H1 (cell line): Measurements from ENCODE around the gene GLB1L2. TPM values are rescaled to one million over a fixed set of nuclear protein-coding genes. Genes with fewer than 3 reads are reported as not detected.

Experiments used
- CTCF ChIA-PET: fragments of 300-600 bp; sonication (Branson Sonifier 250); formaldehyde crosslinking; loops from one replicate; lab custom pipeline; 2021; ENCODE audit not compliant: partially characterized antibody; lab: Charles Lee
- POLR2A ChIA-PET: fragments of 300-600 bp; sonication (Branson Sonifier 250); formaldehyde crosslinking; loops from one replicate; lab custom pipeline; 2021; ENCODE audit warnings: inconsistent platforms; ENCODE audit not compliant: partially characterized antibody; lab: Charles Lee
- DNase-seq, 2 experiments: peaks; one replicate each; pipeline versions ENCODE4 v3.0.0 to v3.0.0-alpha.2; 2010 to 2022; ENCODE audit warnings: low spot score in 2 of 2, low read depth in 1 of 2, mixed read lengths in 1 of 2
- FAIRE-seq: peaks from 2 replicates; lab custom pipeline; 2011; peaks lifted over from hg19 to GRCh38; lab: Jason Lieb, UNC
- H2AFZ ChIP-seq: 2 replicates; pipeline ENCODE4 v1.8.1; 2012; ENCODE audit warnings: low read length, inconsistent platforms
- H2AK5ac ChIP-seq: 2 replicates; pipeline ENCODE4 v1.6.1; 2013; ENCODE audit warnings: low read depth, low read length
- H2BK120ac ChIP-seq: replicated peaks from 2 replicates; pipeline ENCODE3; 2013; ENCODE audit warnings: low read depth, low read length, inconsistent platforms
- H2BK12ac ChIP-seq: 2 replicates; pipeline ENCODE4 v1.6.1; 2013; ENCODE audit warnings: low read depth, low read length
- H2BK15ac ChIP-seq: 2 replicates; pipeline ENCODE4 v1.6.1; 2013; ENCODE audit warnings: low read length
- H2BK20ac ChIP-seq: 2 replicates; pipeline ENCODE4 v1.6.1; 2013; ENCODE audit warnings: low read length
- H2BK5ac ChIP-seq: 2 replicates; pipeline ENCODE4 v1.6.1; 2013; ENCODE audit warnings: low read depth, low read length
- H3K14ac ChIP-seq: 2 replicates; pipeline ENCODE4 v1.6.1; 2013; ENCODE audit warnings: inconsistent platforms; ENCODE audit not compliant: insufficient read length
- H3K18ac ChIP-seq: 2 replicates; pipeline ENCODE4 v1.6.1; 2013; ENCODE audit warnings: low read length; ENCODE audit errors: extremely low read depth
- H3K23ac ChIP-seq: 2 replicates; pipeline ENCODE4 v1.6.1; 2013; ENCODE audit warnings: inconsistent platforms; ENCODE audit not compliant: insufficient read length
- H3K23me2 ChIP-seq: 2 replicates; pipeline ENCODE4 v1.6.1; 2013; ENCODE audit warnings: low read depth, low read length
- H3K27ac ChIP-seq: 2 replicates; pipeline ENCODE4 v1.6.1; 2011; ENCODE audit warnings: low read depth, low read length, inconsistent platforms
- H3K27me3 ChIP-seq, 4 experiments: replicated peaks in 1 of 4; 1 replicate in 1 of 4; 2 replicates in 3 of 4; pipeline versions ENCODE4 v1.6.1 to v1.8.1; 2011 to 2013; ENCODE audit warnings: low read length in 3 of 4, mild to moderate bottlenecking in 3 of 4, inconsistent platforms in 2 of 4, mixed read lengths in 2 of 4, moderate library complexity in 1 of 4; ENCODE audit not compliant: control insufficient read depth in 3 of 4, insufficient read depth in 3 of 4; ENCODE audit errors: extremely low read depth in 1 of 4
- H3K36me3 ChIP-seq, 4 experiments: 2 replicates each; pipeline versions ENCODE4 v1.6.1 to v1.8.1; 2011 to 2013; ENCODE audit warnings: mild to moderate bottlenecking in 4 of 4, low read length in 3 of 4, moderate library complexity in 2 of 4, control low read depth in 1 of 4, inconsistent platforms in 1 of 4; ENCODE audit not compliant: insufficient read depth in 4 of 4, control insufficient read depth in 2 of 4
- H3K4ac ChIP-seq: replicated peaks from 2 replicates; pipeline ENCODE3; 2013; ENCODE audit warnings: low read length, low read depth, mixed read lengths, inconsistent platforms; ENCODE audit not compliant: insufficient read length
- H3K4me1 ChIP-seq, 4 experiments: replicated peaks in 1 of 4; 1 replicate in 1 of 4; 2 replicates in 3 of 4; pipeline versions ENCODE4 v1.6.1 to v1.8.1; 2011 to 2013; ENCODE audit warnings: low read length in 3 of 4, inconsistent platforms in 2 of 4, mixed read lengths in 1 of 4; ENCODE audit not compliant: insufficient read depth in 4 of 4, control insufficient read depth in 3 of 4
- H3K4me2 ChIP-seq, 2 experiments: 2 replicates each; pipeline versions ENCODE4 v1.6.1 to v1.8.1; 2011 to 2013; ENCODE audit warnings: low read depth in 2 of 2, low read length in 2 of 2, control low read depth in 1 of 2, inconsistent platforms in 1 of 2, mild to moderate bottlenecking in 1 of 2; ENCODE audit not compliant: insufficient read depth in 1 of 2
- H3K4me3 ChIP-seq, 4 experiments: fragments of 200-600, 300-600 bp in 1 of 4; sonication (generic), shearing (Covaris generic), sonication (Bioruptor Twin) in 1 of 4; 2 replicates each; pipeline versions ENCODE4 v1.5.1 to v1.8.1; 2011 to 2016; ENCODE audit warnings: low read length in 4 of 4, low read depth in 3 of 4, control low read depth in 2 of 4, inconsistent platforms in 2 of 4, mild to moderate bottlenecking in 2 of 4, mixed read lengths in 1 of 4, moderate library complexity in 1 of 4; ENCODE audit not compliant: insufficient read depth in 2 of 4; ENCODE audit errors: extremely low read depth in 1 of 4
- H3K56ac ChIP-seq: replicated peaks from 2 replicates; pipeline ENCODE3; 2013; ENCODE audit warnings: low read depth, mild to moderate bottlenecking, mixed read lengths, low read length, inconsistent platforms; ENCODE audit not compliant: insufficient read length
- H3K79me1 ChIP-seq: 2 replicates; pipeline ENCODE4 v1.6.1; 2013; ENCODE audit warnings: low read depth, low read length, control low read depth
- H3K79me2 ChIP-seq, 2 experiments: 2 replicates each; pipeline versions ENCODE4 v1.6.1 to v1.8.1; 2012 to 2013; ENCODE audit warnings: low read length in 2 of 2, mild to moderate bottlenecking in 2 of 2, inconsistent platforms in 1 of 2; ENCODE audit not compliant: insufficient read depth in 2 of 2, control insufficient read depth in 1 of 2
- H3K9ac ChIP-seq, 4 experiments: replicated peaks in 1 of 4; 1 replicate in 1 of 4; 2 replicates in 3 of 4; pipeline versions ENCODE4 v1.6.1 to v1.8.1; 2011 to 2013; ENCODE audit warnings: low read depth in 3 of 4, low read length in 3 of 4, control low read depth in 2 of 4, mild to moderate bottlenecking in 2 of 4, moderate library complexity in 2 of 4, inconsistent platforms in 1 of 4; ENCODE audit errors: extremely low read depth in 1 of 4
- H3K9me3 ChIP-seq, 2 experiments: 2 replicates each; pipeline versions ENCODE4 v1.6.1 to v1.8.1; 2012 to 2013; ENCODE audit warnings: mild to moderate bottlenecking in 2 of 2, moderate library complexity in 2 of 2, control low read depth in 1 of 2, inconsistent platforms in 1 of 2, low read depth in 1 of 2, low read length in 1 of 2, mixed read lengths in 1 of 2; ENCODE audit not compliant: insufficient read depth in 2 of 2
- H4K20me1 ChIP-seq, 2 experiments: replicated peaks in 1 of 2; 2 replicates each; pipeline versions ENCODE3 to v1.8.1; 2011 to 2013; ENCODE audit warnings: inconsistent platforms in 2 of 2, low read length in 2 of 2, mild to moderate bottlenecking in 1 of 2; ENCODE audit not compliant: insufficient read depth in 2 of 2, control insufficient read depth in 1 of 2
- H4K5ac ChIP-seq: 2 replicates; pipeline ENCODE4 v1.6.1; 2013; ENCODE audit warnings: low read length, low read depth, mixed read lengths, inconsistent platforms; ENCODE audit not compliant: insufficient read length
- H4K8ac ChIP-seq: 2 replicates; pipeline ENCODE4 v1.8.0; 2013; ENCODE audit warnings: mild to moderate bottlenecking, moderate library complexity, low read length, inconsistent platforms; ENCODE audit not compliant: insufficient read depth; ENCODE audit errors: extremely low read depth
- H4K91ac ChIP-seq: replicated peaks from 2 replicates; pipeline ENCODE3; 2013; ENCODE audit warnings: low read length, mixed read lengths, inconsistent platforms; ENCODE audit not compliant: insufficient read length
- ASH2L ChIP-seq: fragments of 200-600, 300-600 bp; sonication (generic); IDR thresholded peaks from one replicate; pipeline ENCODE4 v1.7.1; 2017; ENCODE audit warnings: low read length
- CBX5 ChIP-seq: fragments of 300-800, 300-1000 bp; sonication (generic); IDR thresholded peaks from 2 replicates; pipeline ENCODE4 v1.7.1; 2016; ENCODE audit warnings: antibody characterized with exemption, low read length, low read depth
- CBX8 ChIP-seq: fragments of 300-800, 300-1000 bp; sonication (generic); IDR thresholded peaks from 2 replicates; pipeline ENCODE4 v1.7.1; 2016; ENCODE audit warnings: low read depth, low read length, borderline replicate concordance
- CHD2 ChIP-seq: IDR thresholded peaks from 2 replicates; pipeline ENCODE4 v1.6.1; 2012; ENCODE audit warnings: low read length, improper control_type of control experiment
- CREB1 ChIP-seq: IDR thresholded peaks from 2 replicates; pipeline ENCODE4 v1.6.1; 2012; ENCODE audit warnings: inconsistent platforms
- EP300 ChIP-seq, 2 experiments: IDR thresholded peaks; 1 replicate in 1 of 2; 2 replicates in 1 of 2; pipeline ENCODE4 v1.6.1; 2011 to 2012; ENCODE audit warnings: low read depth in 2 of 2, low read length in 2 of 2, mild to moderate bottlenecking in 2 of 2, borderline replicate concordance in 1 of 2, inconsistent platforms in 1 of 2, moderate library complexity in 1 of 2
- FOSL1 ChIP-seq: IDR thresholded peaks from 2 replicates; pipeline ENCODE4 v1.6.1; 2011; ENCODE audit warnings: mild to moderate bottlenecking, low read depth, low read length, moderate library complexity; ENCODE audit not compliant: insufficient read depth
- KDM5A ChIP-seq: fragments of 200-600 bp; IDR thresholded peaks from 2 replicates; pipeline ENCODE4 v1.7.1; 2012; ENCODE audit warnings: mild to moderate bottlenecking, low read length, inconsistent platforms, mixed read lengths
- MAFK ChIP-seq: IDR thresholded peaks from 2 replicates; pipeline ENCODE4 v1.6.1; 2012; ENCODE audit warnings: low read depth, mild to moderate bottlenecking, improper control_type of control experiment, low read length
- POLR2AphosphoS5 ChIP-seq: IDR thresholded peaks from 2 replicates; pipeline ENCODE4 v1.6.1; 2011; ENCODE audit warnings: low read depth, low read length
- SP1 ChIP-seq: IDR thresholded peaks from 2 replicates; pipeline ENCODE4 v1.6.1; 2011; ENCODE audit warnings: low read depth, low read length
- SRF ChIP-seq: IDR thresholded peaks from 2 replicates; pipeline ENCODE4 v1.6.1; 2011; ENCODE audit warnings: mild to moderate bottlenecking, low read depth, low read length, moderate library complexity
- TAF7 ChIP-seq: optimal IDR thresholded peaks from 2 replicates; pipeline ENCODE3; 2011; ENCODE audit warnings: low read depth, mild to moderate bottlenecking, inconsistent platforms, low read length, moderate library complexity, borderline replicate concordance
- ZNF274 ChIP-seq: IDR thresholded peaks from 2 replicates; pipeline ENCODE4 v1.7.0; 2012; ENCODE audit warnings: low read length, borderline replicate concordance; ENCODE audit errors: extremely low read depth
- WGBS, 2 experiments: shearing (Covaris generic) in 1 of 2; methylation state at CpG; one replicate each; pipeline versions ENCODE4 v1.1.6 to v1.1.7; 2013 to 2015; ENCODE audit warnings: low lambda C conversion rate in 2 of 2, mixed read lengths in 2 of 2, inconsistent platforms in 1 of 2, low coverage in 1 of 2, missing lambda C conversion rate in 1 of 2; ENCODE audit not compliant: insufficient replicate concordance in 2 of 2, insufficient coverage in 1 of 2, insufficient read length in 1 of 2; ENCODE audit errors: extremely low coverage in 1 of 2, missing lambda C conversion rate in 1 of 2; 5-methylcytosine and 5-hydroxymethylcytosine counted together
- polyA plus RNA-seq, 7 experiments: library from polyadenylated mRNA; depleted of rRNA in 3 of 7; stranded (reverse) in 5 of 7; unstranded in 2 of 7; fragments of >200 nt in 5 of 7; fragments of 200-250 nt in 2 of 7; gene quantifications; 1 replicate in 5 of 7; 2 replicates in 1 of 7; 4 replicates in 1 of 7; pipeline versions ENCODE4 v1.2.1 to v1.2.3, GENCODE V29; 2011 to 2013; ENCODE audit warnings: missing spikeins in 2 of 7, mixed read lengths in 2 of 7
- total RNA-seq: library from RNA; stranded (reverse); fragmentation: NEBNext Ultra II Directional; extraction: Animal tissue kit (Norgen Biotek cat#: 25700); gene quantifications from 2 replicates; pipeline ENCODE4 v1.2.1, GENCODE V29; 2021

Gene GLB1L2
- total and polyA plus RNA-seq, 2 of the 8 experiments (the other 6 are each of a cell fraction or from before 2014, with no cell fraction given), result 4.4 to 7.9 TPM

- Histone ChIP-seq H3K4me3 (no peak overlapping the region), H3K18ac (no peak overlapping the region), H3K23me2 (0 out of 2 replicates have a peak, but pooled peaks cover 2% of the 10 kb centered on the region), H3K4ac (no peak overlapping the region), H3K4me1 (peaks cover 0 to 2% (median 0%) of the 10 kb centered on the region in 4 experiments; a peak in 1 of 7 replicates), H3K36me3 (no peaks in the 10 kb centered on the region; a peak in 1 of 8 replicates), H3K14ac (no peak overlapping the region), H3K27ac (no peak overlapping the region), H2BK120ac (no peak overlapping the region), H2BK20ac (no peak overlapping the region), H4K5ac (no peak overlapping the region), H3K56ac (no peak overlapping the region), H3K27me3 (no peaks in the 10 kb centered on the region), H4K20me1 (peaks cover 10 to 20% of the 10 kb centered on the region in 2 experiments), H4K91ac (no peak overlapping the region), H2AK5ac (no peak overlapping the region), H3K9ac (no peak overlapping the region), H2AFZ (no peak overlapping the region), H3K79me1 (peaks cover 2% of the 10 kb centered on the region; the same call in 1 of the 2 replicates), H2BK15ac (no peak overlapping the region), H3K79me2 (peaks cover 0 to 7% of the 10 kb centered on the region in 2 experiments; a peak in 1 of 4 replicates), H3K4me2 (no peak overlapping the region), H2BK5ac (no peak overlapping the region), H4K8ac (no peak overlapping the region), H2BK12ac (no peak overlapping the region), H3K9me3 (no peaks in the 10 kb centered on the region), H3K23ac (no peak overlapping the region)
- WGBS, 2 experiments, result 91% methylated on average over 21 of the region's 21 CpGs; no CpG with 5 or more reads in 1 of the 2 experiments
- ChIA-PET CTCF (interaction anchor here (0.7 to 4.8 kb wide), 16 partner anchors 9 to 322 kb away, joined by 3 to 17 read pairs (median 3); no protein-coding TSS in a partner anchor), POLR2A (interaction anchor here (1.1 to 1.3 kb wide), 2 partner anchors 18 to 26 kb away, joined by 3 read pairs; no protein-coding TSS in a partner anchor)
- DNase-seq (no peak), FAIRE-seq (no peak)
- TF ChIP-seq SRF (no peak), CBX5 (no peak), CREB1 (no peak), CHD2 (no peak), EP300 (IDR thresholded peaks at IDR 0.05; ENCODE audit: borderline replicate concordance in 1 of 2, low read depth in 2 of 2, low read length in 2 of 2) (no peak), MAFK (no peak), TAF7 (no peak), ASH2L (no peak), SP1 (no peak), KDM5A (no peak), POLR2AphosphoS5 (no peak), ZNF274 (no peak), FOSL1 (no peak), CBX8 (no peak)
Observed at GRCh38 chr11:134392953-134393615, 61.3 kb downstream of the GLB1L2 start.
